HT-29 (cell line): Measurements from ENCODE around the gene PKD2. TPM values are rescaled to one million over a fixed set of nuclear protein-coding genes. Genes with fewer than 3 reads are reported as not detected.

Experiments
- DNase-seq: peaks from one replicate; pipeline ENCODE4 v3.0.0-alpha.2; 2015; ENCODE audit warnings: low spot score
- small RNA-seq: library from RNA; depleted of rRNA; stranded (forward); fragments of <200 nt; gene quantifications from one replicate; pipeline ENCODE3, GENCODE V24; 2014
- total RNA-seq: library from RNA; depleted of rRNA; stranded (reverse); fragments of >200 nt; shearing (Covaris generic); gene quantifications from 2 replicates; pipeline ENCODE4 v1.2.3, GENCODE V29; 2014; rRNA removed

Gene PKD2
- total RNA-seq, 1 experiment from 2014 or later, result 7.8 TPM

- DNase-seq, result peak; percentile 40
Measured at GRCh38 chr4:88109123-88109881, 101.9 kb downstream of the PKD2 start.

- DNase-seq, result no peak
Measured at GRCh38 chr4:88110826-88111225, 103.4 kb downstream of the PKD2 start.

GRCh38 chr4:88112856-88113255, 105.4 kb downstream of the PKD2 start:
- no peak for DNase-seq

GRCh38 chr4:88115587-88115986, 108.2 kb downstream of the PKD2 start:
- DNase-seq, result no peak

- DNase-seq, result no peak
Measured at GRCh38 chr4:88119943-88120342, 112.5 kb downstream of the PKD2 start.

- peak; percentile 56 for DNase-seq
Measured at GRCh38 chr4:88122260-88122659, 114.8 kb downstream of the PKD2 start.

Small RNA genes within 50 kb of the gene (small RNA-seq; reads per million reads assigned to genes)
- not detected for gene RNU1-36P

Other genes starting within 250 kb of the PKD2 start
- gene IBSP, start 208.1 kb upstream of the PKD2 start, total RNA-seq, result not detected in 2 replicates
- gene MEPE, start 174.7 kb upstream of the PKD2 start, total RNA-seq, result not detected in 2 replicates
- gene SPP1, start 31.9 kb upstream of the PKD2 start, total RNA-seq, result 0.99 and 1.7 TPM in 2 replicates
- 51.2 and 55.5 TPM in 2 replicates for gene ABCG2, start 151.0 kb downstream of the PKD2 start, total RNA-seq